AG08396 (cell line): ENCODE measurements around the gene TBL1XR1.

ENCODE experiments used
- DNase-seq: peaks from one replicate; pipeline ENCODE4 v3.0.0; 2012; ENCODE audit warnings: low spot score, mixed read lengths

Gene TBL1XR1

DNA sequence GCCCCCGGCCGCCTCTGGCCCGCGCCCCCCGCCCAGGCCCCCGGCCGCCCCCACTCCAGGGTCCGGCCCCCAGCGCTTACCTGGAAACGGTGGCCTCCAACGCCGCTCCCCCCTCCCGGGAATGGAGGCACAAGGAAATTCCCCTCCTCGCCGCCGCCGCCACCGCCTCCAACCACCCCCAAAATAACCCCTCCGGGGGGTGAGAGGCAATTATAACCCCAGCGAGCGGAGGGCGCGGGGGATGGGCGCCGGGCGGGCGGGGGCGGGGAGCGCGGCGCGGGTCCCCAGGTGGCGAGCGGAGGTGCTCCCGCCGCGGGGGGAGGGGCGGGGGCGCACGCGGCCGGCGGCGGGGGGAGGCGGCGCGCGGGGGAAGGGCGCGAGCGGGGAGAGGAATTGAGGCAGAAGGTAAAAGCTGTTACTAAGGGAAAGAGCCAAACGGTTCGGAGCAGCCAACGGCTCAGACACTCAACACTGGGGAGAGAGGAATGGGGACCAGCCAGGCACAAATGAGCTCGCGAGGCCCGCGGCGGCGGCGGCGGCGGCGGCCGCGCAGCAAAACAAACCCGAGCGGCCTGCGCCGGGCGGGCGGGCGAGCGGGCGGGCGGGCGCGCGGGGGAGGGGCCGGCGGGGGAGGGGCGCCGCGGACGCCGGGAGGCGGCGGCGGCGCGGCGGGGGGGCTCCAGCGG lies at the start of gene TBL1XR1:
Gene TBL1XR1 (minus strand): TSS at position 442 of the 686 bp plus-strand sequence. CDS start 132,505 bp downstream, outside the sequence.
- peak; percentile 96 for DNase-seq

DNA sequence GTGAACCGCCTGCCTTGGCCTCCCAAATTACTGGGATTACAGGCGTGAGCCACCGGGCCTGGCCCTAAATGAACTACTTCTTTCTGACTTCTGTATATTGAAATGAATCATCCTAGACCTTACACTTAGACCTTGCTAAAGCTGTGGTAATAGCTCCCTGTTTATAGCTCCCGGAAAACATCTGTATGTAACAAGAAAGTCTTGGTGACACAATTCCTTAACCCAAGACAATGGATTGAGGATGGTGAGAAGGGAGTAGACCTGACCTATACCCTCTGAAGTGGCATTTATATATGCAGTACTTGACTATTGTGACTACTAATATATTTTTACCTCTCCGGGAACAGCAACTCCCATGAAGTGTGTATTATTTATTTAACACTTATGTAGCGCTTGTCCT lies 48.0 kb upstream of the TBL1XR1 start:
- DNase-seq: no peak

DNA sequence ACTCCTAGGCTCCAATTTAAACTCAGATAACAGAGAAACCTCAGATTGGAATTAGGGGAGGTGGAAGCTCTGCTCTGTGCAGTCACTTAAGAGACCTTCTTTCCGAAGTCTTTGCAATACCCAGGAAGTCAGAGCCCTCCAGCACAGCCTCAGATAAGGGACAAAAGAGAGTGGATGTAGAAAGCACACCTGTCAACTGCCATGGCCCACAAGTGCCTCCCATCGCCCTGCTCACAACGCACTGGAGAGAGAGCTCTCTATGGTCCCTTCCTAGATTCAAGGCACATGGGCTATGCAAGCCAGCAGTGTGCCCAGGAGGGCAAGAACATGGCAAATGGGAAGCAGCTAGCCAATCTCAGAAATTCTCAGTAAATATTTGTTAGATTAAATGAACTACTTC lies 47.3 kb upstream of the TBL1XR1 start:
- DNase-seq: no peak

DNA sequence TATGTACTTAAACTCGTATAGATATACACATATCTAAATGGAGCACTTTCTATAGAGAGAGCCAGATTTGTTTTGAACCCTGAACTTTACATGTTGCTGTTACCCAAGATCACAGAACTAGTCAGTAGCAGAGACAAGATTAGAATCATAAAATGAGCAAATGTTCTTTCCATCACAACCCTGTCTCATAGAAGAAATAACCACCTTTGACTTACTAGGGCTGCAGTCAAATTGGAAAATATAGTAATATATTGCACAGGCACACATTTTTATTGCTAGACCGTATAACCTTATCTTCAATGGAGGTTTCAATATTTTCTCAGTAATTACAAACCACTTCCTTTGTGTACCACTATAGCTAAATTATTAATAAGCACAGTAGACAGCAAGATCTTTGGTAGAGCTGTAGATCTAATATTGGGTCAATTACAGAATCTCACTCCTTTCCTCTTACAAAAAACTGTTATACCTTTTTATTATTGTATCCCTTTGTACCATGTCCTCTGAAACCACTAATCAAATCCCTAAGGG lies 41.5 kb upstream of the TBL1XR1 start:
- DNase-seq: no peak

DNA sequence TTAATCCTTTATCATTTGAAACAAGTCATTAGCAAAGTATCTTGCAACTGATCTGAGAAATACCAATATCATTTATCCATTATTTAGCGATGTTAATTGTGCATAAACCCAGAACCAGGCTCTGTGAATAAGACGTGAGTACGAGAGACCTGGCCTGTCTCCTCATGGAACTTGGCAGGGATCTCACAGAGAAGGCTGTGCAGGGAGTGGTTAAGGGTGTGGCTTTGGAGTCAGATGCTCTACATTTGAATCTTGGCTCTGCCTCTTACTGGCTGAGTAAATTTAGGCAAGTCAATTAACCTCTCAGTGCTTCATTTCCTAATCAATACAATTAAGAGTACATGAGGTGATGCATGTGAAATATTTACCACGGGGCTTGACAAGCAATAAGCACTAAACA lies 39.9 kb upstream of the TBL1XR1 start:
- DNase-seq: no peak

DNA sequence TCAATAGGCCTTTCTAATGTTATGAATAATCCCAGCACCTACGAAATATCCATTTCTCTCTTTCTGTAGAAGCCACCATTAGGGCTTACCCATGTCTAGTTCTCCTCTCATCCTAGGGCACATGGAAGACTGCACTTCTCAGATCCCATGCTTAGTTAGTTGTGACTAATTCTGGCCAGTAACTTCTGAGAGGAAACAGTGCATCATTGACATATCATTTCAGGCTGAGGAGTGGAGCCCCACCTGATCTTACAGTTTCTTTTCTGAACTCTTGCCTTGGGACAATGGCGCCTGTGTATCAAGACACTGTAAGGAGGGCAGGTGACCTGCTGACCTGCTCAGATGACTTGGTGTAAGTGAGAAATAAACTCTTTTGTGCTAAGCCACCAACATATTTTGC lies 39.4 kb upstream of the TBL1XR1 start:
- no peak for DNase-seq

DNA sequence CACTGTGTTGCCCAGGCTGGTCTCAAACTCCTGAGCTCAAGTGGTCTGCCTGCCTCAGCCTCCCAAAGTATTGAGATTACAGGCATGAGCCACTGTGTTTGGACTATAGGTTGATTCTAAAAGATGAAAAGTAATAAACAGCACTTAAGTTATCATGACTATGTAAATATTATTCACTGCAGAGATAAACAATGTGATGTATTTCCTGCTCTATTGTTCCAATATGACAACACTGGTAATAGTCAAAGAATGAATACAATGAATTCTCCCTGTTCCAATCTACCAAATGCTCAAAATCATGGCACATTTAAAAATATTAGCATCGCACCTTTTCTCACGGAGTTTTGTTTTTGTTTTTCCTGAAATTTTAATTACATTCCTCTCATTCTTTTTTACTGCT lies 36.8 kb upstream of the TBL1XR1 start:
- no peak for DNase-seq

DNA sequence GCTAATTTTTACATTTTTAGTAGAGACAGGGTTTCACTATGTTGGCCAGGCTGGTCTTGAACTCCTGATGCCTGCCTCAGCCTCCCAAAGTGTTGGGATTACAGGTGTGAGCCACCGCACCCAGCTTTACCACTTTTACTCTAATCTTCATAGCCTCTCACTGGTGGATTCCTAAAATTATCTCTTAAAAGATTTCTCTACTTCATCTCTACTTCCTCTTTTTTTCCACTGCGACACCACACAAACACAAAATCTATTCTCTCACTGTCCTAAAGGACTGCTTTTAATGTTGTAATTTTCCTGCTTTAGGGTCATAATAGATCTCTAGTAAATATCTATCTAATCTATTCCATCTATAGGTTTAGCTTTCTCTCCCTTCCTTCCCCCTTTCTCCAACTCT lies 34.0 kb upstream of the TBL1XR1 start:
- no peak for DNase-seq

DNA sequence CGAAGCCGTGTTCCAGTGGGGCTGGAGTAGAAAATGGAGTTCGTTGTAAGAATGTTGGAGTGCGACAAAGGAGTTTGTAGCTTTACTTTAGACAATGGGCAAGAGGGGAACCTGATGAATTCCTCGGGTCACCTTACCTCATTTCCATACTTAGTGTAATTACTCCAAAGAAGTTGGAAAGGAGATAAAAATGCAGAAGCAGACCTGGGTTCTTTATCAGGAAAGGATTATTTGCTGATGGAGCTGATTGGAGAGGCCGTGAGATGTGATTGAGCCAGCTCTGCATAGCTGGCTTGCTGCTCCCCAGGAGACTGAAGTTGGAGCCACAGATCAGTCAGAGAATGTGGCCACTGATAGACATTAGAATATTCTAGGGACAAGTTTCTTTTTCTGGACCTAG lies 33.4 kb upstream of the TBL1XR1 start:
- no peak for DNase-seq

DNA sequence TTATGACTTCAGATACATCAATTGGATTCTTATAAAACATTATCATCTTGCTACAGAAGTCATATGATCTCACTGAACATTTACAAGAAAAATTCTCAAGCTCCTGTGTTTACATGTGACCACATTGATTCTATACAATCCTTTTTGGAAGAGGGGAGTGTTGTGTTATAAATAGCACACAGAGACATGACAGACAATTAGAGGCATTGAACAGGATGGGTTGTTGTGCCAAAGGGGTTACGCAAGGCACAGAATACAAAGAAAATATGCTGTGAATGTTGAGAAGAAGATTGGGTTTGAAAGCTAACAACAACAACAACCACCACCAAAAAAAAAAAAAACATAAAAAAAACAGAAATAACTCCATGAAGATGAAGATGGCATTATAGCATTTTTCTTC lies 32.5 kb upstream of the TBL1XR1 start:
- DNase-seq: no peak

DNA sequence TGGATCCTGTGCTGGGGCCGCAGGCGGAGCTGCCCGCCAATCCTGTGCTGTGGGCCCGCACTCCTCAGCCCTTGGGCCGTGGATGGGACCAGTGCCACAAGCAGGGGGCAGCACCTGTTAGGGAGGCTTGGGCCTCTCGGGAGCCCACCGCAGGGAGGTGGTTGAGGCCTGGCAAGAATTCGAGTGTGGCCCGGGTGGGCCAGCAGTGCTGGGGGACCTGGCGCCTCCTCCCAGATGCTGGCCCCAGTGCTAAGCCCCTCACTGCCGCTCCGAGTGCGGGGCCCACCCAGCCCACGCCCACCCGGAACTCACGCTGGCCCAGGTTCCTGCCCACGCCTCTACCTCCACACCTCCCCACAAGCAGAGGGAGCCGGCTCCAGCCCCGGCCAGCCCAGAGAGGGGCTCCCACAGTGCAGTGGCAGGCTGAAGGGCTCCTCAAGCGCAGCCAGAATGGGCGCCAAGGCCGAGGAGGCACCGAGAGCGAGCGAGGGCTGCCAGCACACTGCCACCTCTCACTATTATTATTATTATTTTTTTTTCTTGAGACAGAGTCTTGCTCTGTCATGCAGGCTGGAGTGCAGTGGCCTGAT lies 31.4 kb upstream of the TBL1XR1 start:
- no peak for DNase-seq

DNA sequence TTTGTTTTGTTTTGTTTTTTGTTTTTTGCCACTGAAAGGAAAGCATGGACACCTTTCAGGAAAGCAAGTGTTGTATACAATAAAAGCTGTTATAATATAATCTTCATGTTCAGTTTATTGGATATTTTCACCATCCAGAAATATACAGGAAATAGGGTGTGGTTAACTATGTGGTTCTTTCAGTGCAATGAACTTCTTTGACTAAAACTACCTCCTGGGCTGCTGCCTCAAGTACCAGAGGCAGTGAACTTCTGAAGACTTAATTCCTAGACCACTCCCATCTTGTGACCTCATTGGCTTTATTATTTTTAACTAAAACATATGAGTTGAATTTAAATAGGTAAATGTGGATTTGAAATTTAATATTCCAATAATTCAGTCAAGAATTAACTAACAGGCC lies 27.1 kb upstream of the TBL1XR1 start:
- no peak for DNase-seq

DNA sequence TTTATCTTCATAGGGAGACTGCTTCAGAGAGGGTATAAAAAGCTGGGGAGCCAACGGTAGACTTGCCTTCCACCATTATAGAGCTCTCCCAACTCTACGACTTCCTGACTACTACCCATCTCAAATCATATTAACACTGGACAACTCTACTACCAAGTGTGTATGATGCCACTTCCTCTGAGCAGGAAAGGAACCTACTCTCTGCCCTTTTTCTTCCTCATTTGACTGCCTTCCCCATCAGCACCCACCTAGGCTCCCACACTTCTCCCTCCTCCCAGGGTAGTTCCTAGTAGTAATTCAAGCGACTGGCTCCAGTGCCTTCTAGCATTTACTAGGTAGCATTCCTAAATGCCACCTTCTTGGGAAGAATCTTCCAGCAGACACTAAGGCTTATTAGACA lies 24.5 kb upstream of the TBL1XR1 start:
- DNase-seq: no peak

DNA sequence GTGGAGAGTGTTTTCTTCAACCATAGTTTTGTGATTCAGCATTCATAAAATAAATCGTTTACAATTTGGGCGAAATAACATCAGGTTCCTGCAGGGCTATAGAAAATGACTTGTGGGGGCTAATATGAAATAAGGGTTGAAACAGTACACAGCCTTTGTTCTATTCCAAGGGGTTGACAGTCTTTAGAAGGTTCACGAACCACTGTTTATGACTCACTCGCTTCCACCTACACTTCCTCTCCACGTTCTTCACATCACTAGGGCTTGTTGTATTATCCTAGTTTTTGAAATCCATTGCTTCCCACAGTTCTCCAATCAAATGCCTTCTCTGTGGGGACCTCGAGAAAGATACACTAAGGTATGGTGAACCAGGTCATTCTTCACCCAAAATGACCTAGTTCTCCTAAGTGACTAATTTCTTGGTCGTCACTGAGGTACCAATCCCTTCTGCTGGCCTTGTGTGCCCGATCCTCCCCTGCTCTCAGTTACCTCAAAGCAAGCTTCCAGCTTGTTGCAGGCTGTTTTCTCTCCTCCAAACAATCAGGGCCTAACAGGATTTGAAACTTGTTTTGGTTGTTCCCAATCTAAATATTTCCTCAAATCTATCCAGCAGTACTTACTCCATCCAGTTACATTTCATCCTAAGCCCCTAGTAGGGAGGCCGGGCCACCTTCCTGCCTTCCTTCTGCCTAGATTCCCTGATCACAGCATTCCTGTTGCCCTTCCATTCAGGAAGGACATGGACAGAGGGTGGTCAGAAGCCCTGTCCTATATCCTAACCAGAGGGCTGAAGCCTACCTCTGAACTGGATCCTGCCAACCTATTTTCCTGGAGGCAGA lies 23.1 kb upstream of the TBL1XR1 start:
- DNase-seq: no peak

DNA sequence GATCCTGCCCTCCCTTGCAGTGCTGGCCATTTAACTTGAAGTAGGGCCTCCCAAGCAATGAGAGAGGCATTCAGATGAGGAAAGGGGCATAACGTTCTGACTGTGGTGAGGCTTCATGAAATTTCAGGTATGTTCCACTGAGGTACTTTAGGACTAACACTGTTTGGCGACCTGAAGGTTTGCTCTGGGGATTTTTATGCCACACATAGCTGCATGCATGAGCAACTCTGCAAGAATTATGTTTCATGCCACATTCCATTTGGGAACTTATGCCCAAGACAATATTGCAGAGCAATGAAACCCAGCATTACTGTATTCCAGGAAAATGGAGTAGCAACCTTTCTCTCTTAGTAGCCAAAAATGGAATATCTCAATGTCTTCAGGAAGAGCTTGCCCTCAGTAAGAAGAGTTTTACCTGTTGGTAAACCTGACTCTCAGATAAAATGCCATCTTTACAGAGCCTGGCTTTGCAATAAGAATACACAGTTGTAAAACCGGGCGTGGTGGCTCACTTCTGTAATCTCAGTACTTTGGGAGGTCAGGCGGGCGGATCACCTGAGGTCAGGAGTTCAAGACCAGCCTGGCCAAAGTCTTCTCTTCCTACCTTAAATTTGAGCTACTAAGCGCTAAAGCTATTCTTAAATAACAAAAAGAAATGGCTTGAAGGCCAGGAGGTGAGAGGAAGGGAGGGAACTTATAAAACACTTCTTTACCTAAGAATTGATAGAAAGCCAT lies 16.7 kb upstream of the TBL1XR1 start:
- DNase-seq: no peak

DNA sequence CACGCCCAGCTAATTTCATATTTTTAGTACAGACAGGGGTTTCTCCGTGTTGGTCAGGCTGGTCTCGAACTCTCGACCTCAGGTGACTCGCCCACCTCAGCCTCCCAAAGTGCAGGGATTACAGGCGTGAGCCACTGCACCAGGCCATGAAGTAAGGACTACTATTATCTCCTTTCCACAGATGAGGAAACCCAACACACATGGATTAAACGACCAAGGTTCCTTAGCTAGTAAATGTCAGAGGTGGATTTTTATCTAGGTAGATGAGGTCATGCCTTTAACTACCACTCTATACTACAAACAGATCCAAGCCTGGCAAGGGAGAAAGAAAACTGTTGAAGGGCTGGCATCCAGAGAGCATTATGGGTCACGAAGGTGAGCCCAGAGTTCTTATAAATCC lies 15.5 kb upstream of the TBL1XR1 start:
- DNase-seq: no peak

DNA sequence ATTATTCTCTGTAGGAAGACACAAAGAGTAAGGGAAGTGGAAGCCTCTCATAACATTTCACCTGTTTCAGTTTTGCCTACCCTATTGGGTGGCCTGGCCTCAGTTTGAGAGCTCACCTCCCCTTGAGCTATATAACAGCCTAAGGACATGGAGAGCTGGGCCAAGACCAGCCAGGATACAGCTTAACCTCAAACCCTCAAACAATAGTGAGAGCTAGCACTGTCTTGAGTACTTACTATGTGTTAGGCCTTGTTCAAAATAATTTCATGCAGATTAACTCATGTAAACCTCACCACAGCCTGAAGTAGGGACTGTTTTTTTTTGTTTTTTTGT lies 15.0 kb upstream of the TBL1XR1 start:
- no peak for DNase-seq

DNA sequence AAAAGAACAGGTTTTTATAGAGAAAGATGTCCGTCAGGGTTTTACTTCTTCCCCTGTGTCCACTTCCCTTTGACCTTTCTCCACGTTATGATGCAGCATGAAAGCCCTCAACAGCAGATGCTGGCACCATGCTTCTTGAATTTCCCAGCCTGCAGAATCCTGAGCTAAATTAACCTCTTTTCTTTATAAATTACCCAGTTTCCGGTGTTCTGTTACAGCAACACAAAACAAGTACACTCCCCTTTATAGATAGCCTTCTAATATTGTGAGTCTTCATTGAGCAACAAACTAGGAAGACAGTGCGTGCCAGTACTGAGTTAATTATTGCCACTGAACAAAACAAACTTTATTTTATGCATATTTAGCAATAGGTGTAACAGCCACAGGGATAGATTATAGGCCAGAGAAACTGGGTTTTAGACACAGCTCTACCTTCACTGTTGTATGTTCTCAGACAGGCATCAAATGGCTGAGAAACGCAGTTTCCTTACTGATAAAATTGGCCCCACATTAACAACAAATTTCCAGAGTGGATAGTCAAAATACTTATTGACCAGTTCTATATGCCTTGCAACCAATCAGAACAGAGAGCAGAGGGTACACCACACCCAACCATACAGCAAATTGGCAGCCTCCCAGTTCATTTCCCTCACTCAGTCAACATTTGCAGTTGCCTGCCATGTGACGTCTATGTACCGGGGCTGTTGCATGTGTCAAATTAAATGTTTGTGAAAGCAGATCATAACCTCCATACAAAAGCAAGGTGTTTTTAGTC lies 14.4 kb upstream of the TBL1XR1 start:
- no peak for DNase-seq

DNA sequence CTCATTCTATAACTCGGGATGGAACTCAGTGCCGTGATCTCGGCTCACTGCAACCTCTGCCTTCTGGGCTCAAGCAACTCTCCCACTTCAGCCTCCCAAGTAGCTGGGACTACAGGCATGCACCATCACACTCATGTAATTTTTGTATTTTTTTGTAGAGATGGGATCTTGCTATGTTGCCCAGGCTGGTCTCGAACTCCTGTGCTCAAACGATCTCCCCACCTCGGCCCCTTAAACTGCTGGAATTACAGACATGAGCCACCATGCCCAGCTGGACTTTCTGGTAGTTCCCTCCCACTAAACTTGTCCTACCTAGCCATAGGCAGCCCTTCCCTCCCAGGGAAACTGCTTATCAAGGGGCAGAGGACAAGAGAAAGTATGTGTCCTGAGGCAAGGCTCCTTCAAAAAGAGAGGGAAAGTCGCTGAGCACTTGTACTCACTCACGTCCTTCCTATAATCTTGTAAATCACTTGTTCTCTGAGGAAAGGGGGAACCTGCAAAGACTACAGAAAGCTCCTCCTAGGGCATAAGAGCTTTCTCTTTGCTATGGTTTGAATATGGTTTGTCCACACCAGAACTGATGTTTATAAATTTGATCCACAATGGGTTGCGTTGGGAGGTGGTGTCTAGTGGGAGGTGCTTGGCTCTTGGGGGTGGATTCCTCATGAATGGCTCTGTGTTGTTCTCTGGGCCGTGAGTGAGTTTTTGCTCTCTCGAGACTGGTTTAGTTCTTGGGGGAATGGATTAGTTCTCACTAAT lies 13.6 kb upstream of the TBL1XR1 start:
- no peak for DNase-seq

DNA sequence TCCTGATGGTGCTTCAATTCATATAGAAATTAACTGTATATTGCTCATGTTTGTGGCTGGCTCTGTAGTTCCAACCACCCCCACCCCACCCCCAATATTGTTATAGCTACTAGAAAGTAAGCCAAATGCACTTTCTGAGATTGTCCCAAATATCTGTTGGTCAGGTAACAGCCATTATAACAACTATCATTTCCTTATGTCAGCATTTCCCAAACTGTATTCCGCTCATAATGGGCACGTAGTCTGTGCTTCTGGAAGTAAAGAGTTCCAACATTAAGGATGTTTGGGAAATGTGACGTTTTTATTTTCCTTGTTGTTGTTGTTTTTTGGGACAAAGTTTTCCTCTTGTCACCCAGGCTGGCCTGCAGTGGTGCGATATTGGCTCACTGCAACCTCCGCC lies 12.2 kb upstream of the TBL1XR1 start:
- no peak for DNase-seq

DNA sequence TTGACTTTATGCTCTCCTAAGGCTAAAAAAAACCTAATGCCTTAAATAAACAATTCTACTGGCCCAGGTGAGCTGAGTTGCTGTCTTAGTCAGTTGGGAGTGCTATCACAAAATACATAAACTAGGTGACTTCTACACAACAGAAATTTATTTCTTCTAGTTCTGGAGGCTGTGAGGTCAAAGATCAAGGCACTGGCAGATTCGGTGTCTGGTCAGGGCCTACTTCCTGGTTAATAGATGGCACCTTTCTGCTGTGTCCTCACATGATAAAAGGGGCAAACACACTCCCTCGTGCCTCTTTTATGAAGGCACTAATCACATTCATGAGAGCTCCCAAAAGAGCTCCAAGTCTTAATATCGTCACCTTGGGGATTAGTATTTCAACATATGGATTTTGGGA lies 11.5 kb upstream of the TBL1XR1 start:
- DNase-seq: no peak
